Measurements from ENCODE around the gene HSFX3. TPM values are rescaled to one million over a fixed set of nuclear protein-coding genes. Genes with fewer than 3 reads are reported as not detected.
"Not testable (repeated sequence)": the region's sequence is repeated elsewhere in the genome, so short reads cannot be mapped to it uniquely, and the experiment has no call there.

Gene HSFX3
- total RNA-seq, 1 donor from 2014 or later: not detected

- DNase-seq (ENCODE audit: low spot score): not testable (repeated sequence)
These were observed 3.9 kb downstream of the HSFX3 start for GRCh38 chrX:149545545-149546543.

- DNase-seq (ENCODE audit: low spot score): no peak
These were observed 8.1 kb downstream of the HSFX3 start for GRCh38 chrX:149541521-149542047.

GRCh38 chrX:149540621-149541520 is 8.9 kb downstream of the HSFX3 start, which contains the start of gene EOLA1:
TSS of gene EOLA1 (plus strand) at chrX:149541012. CDS start at chrX:149545631, 4,619 bp downstream.
- DNase-seq (ENCODE audit: low spot score): peak; percentile 96

GRCh38 chrX:149540131-149540620 is 9.5 kb downstream of the HSFX3 start:
- peak; percentile 93 for DNase-seq (ENCODE audit: low spot score)

- DNase-seq (ENCODE audit: low spot score): peak; percentile 96
These were observed 10.2 kb downstream of the HSFX3 start for GRCh38 chrX:149539283-149540130.

- not testable (repeated sequence) for DNase-seq (ENCODE audit: low spot score)
These were observed 12.2 kb downstream of the HSFX3 start for GRCh38 chrX:149537474-149537873.

- DNase-seq (ENCODE audit: low spot score): not testable (repeated sequence)
These were observed 14.7 kb downstream of the HSFX3 start for GRCh38 chrX:149534926-149535602.

GRCh38 chrX:149533999-149534398 is 15.7 kb downstream of the HSFX3 start:
- DNase-seq (ENCODE audit: low spot score): not testable (repeated sequence)

- DNase-seq (ENCODE audit: low spot score): not testable (repeated sequence)
These were observed 16.9 kb downstream of the HSFX3 start for GRCh38 chrX:149532868-149533267.

- DNase-seq (ENCODE audit: low spot score): no peak
These were observed 18.1 kb downstream of the HSFX3 start for GRCh38 chrX:149531599-149531998.

GRCh38 chrX:149528381-149528780 is 21.3 kb downstream of the HSFX3 start:
- DNase-seq (ENCODE audit: low spot score): no peak

GRCh38 chrX:149527705-149528104 is 22.0 kb downstream of the HSFX3 start:
- DNase-seq (ENCODE audit: low spot score): peak; percentile 36

- DNase-seq (ENCODE audit: low spot score): not testable (repeated sequence)
These were observed 23.2 kb downstream of the HSFX3 start for GRCh38 chrX:149526318-149527033.

- DNase-seq (ENCODE audit: low spot score): not testable (repeated sequence)
These were observed 23.8 kb downstream of the HSFX3 start for GRCh38 chrX:149525903-149526302.

- DNase-seq (ENCODE audit: low spot score): peak; percentile 72
These were observed 24.3 kb downstream of the HSFX3 start for GRCh38 chrX:149525389-149525788.

GRCh38 chrX:149522916-149523315 is 26.8 kb downstream of the HSFX3 start:
- no peak for DNase-seq (ENCODE audit: low spot score)

- no peak for DNase-seq (ENCODE audit: low spot score)
These were observed 28.3 kb downstream of the HSFX3 start for GRCh38 chrX:149521438-149521837.

GRCh38 chrX:149520636-149521277 is 29.0 kb downstream of the HSFX3 start:
- DNase-seq (ENCODE audit: low spot score): not testable (repeated sequence)

- DNase-seq (ENCODE audit: low spot score): no peak
These were observed 31.5 kb downstream of the HSFX3 start for GRCh38 chrX:149518236-149518635.
